VCaP (cell line): ENCODE data around the gene GSTM4.

Source experiments
- H3K27ac ChIP-seq: fragments of 450-650 bp; 2 replicates; pipeline ENCODE4 v1.5.1; 2017
- TF ChIP-seq, protein P1 (sequence below): fragments of 450-650 bp; conservative IDR thresholded peaks from 2 replicates; pipeline ENCODE4 v1.5.1; 2017; ENCODE audit warnings: mild to moderate bottlenecking, moderate library complexity

Gene GSTM4

DNA sequence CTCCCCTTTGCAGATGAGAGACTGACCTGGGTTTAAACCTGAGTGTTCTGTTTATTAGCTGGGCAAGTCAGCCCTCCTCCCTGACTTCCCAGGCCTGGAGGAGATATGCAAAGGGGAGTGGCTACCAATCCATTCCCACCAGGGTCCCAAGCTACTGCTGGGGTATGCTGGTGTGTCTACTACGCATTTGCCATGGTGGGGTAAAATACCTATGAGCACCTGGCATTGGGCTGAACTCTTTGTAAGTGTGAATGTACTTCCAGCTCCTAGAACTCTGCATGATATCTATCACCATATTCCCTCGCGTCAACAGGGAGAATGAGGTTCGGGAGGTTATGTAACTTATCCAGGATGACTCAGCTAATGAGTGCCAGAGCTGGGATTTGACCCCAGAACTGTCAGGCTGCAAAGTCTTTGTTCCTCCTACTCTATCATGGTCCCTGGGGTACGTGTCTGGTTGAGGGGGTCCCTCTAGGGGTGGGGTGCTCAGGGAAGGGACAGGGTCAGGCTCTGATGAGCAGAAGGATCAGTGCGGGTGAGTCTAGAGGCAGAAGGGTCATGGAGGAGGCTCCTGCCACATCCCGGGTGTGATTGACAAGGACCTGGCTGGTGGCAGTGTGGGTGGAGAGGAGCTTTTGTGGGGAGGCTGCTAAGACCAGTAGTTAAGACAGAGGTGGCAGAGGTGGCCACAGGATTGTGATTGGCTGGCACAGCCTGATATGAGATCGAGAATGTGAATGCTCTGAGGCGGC is 19.5 kb upstream of the GSTM4 start:
- TF ChIP-seq, protein P1, sequence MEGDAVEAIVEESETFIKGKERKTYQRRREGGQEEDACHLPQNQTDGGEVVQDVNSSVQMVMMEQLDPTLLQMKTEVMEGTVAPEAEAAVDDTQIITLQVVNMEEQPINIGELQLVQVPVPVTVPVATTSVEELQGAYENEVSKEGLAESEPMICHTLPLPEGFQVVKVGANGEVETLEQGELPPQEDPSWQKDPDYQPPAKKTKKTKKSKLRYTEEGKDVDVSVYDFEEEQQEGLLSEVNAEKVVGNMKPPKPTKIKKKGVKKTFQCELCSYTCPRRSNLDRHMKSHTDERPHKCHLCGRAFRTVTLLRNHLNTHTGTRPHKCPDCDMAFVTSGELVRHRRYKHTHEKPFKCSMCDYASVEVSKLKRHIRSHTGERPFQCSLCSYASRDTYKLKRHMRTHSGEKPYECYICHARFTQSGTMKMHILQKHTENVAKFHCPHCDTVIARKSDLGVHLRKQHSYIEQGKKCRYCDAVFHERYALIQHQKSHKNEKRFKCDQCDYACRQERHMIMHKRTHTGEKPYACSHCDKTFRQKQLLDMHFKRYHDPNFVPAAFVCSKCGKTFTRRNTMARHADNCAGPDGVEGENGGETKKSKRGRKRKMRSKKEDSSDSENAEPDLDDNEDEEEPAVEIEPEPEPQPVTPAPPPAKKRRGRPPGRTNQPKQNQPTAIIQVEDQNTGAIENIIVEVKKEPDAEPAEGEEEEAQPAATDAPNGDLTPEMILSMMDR = no peak
- H3K27ac ChIP-seq = no peak overlapping the region

DNA sequence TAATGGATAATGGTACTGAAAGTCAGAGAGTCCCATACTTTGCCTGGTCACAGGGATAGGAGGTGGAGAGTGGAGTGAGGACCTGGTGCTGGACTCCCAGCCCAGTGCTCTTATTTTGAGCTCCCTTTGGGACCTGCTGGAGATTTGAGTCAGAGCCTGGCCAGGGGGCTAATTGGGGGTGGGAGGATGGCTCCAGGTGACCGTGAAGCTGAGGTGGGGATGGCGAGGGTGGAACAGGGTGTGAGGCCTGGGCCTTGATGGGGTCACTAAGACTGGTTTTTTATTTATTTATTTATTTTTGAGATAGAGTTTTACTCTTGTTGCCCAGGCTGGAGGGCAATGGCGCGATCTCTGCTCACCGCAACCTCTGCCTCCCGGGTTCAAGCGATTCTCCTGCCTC is 18.5 kb upstream of the GSTM4 start:
- no peak overlapping the region for H3K27ac ChIP-seq
- TF ChIP-seq, protein P1 = no peak

DNA sequence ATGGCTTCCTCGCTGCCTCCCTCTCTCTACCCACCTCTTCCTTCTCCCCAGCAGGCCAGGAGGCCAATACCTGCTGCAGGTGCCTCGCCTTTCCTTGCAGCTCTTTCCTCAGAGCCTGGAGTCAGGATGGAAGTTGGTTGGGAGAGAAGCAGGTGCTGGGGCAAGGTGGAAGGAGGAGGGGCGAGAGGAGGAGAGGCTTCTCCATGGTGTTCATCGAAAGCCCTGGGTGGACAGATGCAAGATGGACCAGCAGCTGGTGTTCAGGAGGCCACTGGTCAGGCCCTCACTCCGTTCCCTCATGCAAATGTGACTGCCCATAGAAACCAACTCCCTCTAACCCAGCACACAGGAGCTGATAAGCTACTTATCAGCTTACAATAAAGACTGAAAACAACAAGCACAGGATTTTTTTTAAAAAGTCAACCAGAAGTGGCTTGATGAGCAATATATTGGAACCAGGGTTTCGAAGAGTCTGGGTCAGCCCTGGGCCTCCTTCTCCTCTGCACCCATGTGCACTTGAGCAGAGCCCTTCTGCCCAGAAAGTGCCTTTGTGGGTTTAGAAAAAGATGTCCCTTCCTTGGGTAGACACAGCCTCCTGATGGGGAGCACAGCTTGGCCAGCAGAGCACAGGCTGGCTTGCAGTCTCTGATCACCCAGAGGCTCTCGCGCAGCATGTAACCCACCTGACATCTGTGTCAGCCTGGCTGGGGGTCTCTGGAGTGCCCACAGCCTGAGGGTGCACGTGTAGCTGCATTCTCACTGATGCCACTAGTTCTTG is 16.6 kb upstream of the GSTM4 start:
- TF ChIP-seq, protein P1 = no peak
- H3K27ac ChIP-seq = no peak overlapping the region

DNA sequence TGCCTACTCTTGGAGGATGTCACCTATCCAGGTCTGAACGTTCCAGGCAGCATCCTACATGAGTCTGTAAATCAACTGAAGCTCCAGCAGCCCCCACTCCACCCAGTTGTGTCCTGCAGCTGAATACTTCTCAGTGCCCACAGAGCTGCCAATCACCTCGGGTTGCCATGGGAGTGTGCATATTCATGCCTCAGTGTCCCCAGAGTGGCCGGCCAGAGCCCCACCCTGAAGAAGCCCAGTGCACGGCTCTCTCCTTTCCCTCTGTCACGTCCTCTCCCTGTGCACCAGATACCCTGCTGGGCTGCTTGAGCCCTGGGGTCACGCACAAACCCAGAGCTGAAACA is 16.1 kb upstream of the GSTM4 start:
- TF ChIP-seq, protein P1 = no peak

DNA sequence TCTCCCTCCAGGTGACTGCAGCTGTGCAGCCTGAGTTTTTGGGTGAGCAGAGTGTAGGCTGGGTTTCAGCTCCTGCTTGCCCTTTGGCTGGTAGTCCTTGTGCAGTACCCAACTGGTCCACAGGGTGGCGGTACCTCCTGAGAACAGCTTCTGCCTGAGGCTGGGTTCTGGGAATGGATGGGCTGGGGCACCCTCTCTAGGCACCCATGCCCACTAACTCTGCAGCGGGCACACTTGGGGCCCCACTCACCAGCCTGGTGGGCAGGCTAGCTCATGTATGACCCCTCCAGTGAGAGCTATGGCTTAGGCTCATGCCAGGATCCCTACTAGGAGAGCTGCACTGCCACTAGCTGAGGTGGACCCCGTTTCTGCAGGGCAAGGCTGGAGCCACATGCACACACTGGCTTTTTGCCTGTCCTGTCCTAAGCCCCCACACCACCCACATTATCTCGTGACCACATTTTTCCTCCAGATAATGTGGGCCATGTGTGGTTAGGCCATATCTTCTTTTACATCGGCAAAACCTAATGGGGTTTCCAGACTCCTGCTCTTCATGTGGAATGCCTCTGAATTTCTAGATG is 15.5 kb upstream of the GSTM4 start:
- no peak overlapping the region for H3K27ac ChIP-seq
- TF ChIP-seq, protein P1 = peak; percentile 90

More for the DNA sequence above, 16.1 kb upstream of the GSTM4 start:
- H3K27ac ChIP-seq = no peak overlapping the region

DNA sequence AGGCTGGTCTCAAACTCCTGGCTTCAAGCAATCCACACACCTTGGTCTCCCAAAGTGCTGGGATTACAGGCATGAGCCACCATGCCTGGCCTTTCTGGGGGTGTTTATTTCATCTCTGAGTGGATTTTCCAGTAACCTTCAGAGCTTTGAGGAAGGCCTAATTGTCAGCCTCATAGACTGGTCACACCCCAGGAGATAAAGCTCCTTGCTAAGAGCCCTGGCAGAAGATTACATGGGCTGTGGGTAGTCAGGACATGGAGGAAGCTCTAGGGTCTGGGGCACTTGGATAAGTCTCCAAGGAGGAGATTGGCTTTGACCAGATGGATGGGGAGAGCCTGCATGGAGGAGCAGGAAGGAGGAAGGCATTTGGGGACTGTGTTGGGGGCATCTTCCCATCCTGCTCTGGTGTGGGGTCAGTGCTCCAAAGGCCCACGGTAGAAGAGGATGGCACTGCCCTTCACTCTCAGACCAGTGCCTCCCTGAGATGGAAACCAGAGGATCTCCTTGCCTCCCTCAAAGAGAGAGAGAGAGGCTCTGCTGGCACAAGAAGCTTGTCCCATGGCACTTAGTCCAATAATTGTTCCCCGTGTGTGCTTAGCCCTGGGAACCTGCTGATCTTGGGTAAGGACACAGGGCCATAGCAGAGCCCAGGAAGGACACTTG is 14.7 kb upstream of the GSTM4 start:
- TF ChIP-seq, protein P1 = no peak
- H3K27ac ChIP-seq = no peak overlapping the region

DNA sequence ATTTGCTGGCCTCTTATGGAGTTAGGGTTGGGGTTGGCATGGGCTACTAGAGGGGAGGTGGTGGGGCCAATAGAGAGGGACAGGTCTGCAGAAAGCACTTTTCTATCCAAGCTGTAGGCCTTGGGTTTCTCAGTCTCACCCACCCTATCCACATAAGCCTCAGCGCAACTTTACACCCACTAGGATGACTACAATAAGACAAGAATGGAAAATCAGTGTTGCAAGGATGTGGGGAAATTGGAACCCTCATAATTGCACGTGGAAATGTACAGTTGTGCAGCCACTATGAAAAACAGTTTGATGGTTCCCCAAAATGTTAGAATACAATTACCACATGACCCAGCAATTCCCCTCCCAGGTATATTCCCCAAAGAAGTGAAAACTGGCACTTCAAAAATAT is 14.0 kb upstream of the GSTM4 start:
- H3K27ac ChIP-seq = no peak overlapping the region
- TF ChIP-seq, protein P1 = no peak
